ENCODE data around the gene ITIH1.

The ITIH1 gene

DNA sequence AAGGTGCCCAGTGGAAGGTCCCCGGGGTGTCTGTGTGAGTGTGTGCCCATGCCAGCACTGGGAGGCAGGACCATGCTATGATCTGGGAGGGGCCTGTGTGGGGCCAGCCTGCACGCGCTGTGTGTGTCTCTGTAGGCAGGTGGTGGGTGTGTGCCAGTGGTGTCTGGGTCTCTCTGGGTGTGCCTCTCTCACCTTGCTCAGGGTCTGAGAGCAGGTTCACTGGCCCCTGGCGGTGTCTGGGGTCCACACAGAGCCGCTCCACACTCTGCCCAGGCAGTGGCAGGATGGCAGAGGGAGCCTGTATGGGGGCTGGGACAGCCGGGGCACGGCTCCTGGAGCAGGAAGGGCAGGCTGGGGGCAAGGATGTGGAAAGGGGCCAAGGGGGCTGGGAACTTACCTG lies 40.5 kb downstream of the ITIH1 start:
- no peak for DNase-seq

DNA sequence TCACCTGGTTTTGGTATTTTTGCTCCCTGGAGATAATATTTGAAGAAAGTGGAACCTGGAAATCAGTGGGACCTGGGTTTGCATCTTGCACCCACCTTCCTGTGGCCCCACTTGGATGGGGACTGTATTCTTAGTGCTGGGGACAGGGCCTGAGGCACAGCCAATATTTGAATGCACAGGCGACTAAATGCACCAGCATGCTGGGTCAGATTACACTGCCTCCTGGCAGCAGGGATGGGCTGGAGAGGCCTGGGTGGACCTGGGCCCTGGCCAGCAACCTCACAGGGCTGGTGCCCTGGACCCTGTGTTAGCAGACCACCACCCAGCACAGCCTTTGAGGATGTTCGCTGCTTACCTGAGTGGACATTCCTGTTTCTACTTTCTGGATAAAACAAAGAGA lies 42.5 kb downstream of the ITIH1 start:
- DNase-seq, result no peak

- DNase-seq, result peak; percentile 2
Observed at GRCh38 chr3:52820736-52821135, 43.3 kb downstream of the ITIH1 start.

- DNase-seq, result no peak
Observed at GRCh38 chr3:52822363-52822762, 45.0 kb downstream of the ITIH1 start.

- DNase-seq, result no peak
Observed at GRCh38 chr3:52824037-52824436, 46.6 kb downstream of the ITIH1 start.

DNA sequence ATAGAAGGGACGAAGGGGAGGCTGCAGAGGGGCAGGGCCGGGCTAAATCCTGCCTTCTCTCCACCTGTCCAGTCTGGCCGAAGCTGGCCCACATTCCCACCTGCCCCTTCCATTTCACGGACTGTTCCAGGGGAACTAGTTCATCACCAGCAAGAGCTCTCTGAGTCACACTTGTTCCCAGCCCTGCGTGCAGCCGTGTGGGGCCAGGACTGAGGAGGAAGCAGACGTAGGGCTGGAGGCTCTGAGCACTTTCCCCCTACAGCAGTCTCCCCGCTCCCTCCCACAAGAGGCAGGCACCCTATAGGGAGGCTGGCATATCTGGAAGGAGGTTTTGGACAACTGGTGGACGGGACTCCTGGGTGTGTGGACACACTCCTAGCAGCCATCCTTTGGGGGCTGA lies 50.0 kb downstream of the ITIH1 start:
- no peak for DNase-seq

DNA sequence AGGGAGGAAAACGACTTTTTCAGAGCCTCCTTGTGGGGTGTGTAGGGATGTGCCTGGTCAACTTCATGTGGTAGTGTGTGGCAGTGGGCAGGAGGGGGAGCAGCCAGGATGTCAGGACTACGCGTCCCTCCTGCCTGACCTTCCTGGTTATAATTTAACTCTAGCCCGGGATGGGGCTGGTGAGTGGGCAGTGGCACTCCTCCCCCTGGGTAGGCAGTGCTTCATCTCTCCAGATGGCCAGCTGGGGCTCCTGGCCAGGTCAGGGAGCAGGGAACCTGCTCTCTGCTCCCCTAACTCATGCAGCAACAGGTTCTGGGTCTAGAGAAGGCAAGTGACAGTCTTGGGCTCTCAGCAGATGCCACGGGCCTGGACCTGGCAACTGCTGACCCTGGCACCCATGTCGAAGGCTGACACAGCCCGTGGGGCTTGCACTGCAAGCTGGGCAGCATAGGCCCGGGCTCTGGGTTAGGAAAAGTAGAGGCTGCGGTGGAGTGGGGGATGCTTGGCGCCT lies 50.5 kb downstream of the ITIH1 start:
- DNase-seq, result no peak

DNA sequence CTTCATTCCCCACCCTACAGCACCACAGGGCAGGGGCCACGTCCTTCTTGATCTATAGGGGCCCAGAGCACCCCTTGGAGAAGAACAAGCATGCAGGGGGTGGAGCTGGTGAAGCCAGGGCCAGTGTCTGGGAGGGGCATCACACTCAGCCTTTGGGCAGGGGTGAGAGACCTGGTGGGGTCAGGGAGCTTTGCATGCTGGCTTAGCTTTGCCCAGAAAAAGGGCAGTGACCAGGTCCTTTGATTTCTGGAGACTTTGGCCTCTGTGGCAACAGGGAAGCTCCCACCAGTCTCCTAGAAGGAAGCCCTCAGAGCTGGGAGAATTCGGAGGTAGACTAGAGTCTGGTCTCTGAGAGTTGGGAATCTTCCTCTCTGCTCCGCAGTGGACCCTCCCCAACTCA lies 52.1 kb downstream of the ITIH1 start:
- no peak for DNase-seq

DNA sequence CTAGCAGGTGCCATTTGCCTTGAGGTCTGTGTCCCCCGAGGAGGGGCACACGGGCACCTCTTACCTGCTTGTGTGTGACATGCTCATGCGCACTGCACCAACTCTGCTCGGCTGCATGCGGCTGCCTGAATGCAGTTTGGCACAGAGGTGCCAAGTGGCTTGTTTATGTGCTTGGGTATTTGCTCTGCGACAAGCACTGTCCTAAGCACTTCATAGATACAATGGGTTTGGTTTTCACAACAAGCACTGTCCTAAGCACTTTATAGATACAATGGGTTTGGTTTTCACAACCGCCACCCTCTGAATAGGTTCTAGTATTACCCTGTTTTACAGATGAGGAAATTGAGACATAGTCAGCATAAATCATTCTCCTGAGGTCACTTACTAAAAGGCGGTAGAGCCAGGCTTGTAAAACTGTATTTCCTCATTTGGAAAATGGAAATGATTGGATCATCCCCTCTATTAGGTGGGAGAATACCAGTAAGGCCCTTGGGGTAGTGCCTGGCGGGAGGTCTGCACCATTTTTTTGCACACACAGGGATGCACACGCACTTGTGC lies 52.6 kb downstream of the ITIH1 start:
- DNase-seq, result peak; percentile 34

DNA sequence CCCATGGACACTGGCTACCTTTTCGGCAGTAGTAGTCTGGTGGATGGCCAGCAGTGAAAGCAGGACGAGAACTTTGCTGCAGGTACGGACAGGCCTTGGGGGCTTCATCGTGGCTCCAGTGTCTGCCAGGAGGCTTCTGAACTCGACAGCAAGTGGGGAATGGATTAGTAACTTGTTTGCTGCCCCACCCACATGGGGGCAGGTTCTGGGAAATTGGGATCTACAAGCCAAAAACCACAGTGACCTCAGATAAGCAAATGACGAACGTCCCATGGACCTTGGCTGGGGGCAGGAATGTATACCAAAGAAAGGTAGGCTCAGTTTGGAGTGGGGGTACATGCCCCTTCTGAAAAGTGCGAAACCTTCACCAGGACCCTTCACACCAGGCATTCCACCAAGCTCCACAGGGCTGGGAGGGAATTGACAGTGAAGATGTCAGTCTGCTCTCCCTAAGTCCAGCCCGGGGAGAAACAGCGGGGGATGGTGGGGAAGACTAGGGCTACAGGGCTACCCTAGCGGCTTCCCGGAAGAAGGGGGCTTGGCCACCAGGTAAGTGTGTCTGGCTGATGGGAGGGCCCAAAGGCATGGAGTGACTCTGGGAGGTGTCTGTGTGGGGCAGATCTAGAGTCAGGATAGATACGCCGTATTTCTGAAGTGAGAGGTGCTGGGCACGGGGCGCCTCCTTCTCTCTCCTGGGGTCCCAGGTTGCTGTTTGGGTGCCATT lies 53.3 kb downstream of the ITIH1 start, which contains the start of gene ITIH4:
ITIH4 (minus strand) TSS at position 138 of the 724 bp plus-strand sequence; CDS start at position 108, 30 bp downstream.
- no peak for DNase-seq

- peak; percentile 13 for DNase-seq
Observed at GRCh38 chr3:52831500-52832301, 54.3 kb downstream of the ITIH1 start.

DNA sequence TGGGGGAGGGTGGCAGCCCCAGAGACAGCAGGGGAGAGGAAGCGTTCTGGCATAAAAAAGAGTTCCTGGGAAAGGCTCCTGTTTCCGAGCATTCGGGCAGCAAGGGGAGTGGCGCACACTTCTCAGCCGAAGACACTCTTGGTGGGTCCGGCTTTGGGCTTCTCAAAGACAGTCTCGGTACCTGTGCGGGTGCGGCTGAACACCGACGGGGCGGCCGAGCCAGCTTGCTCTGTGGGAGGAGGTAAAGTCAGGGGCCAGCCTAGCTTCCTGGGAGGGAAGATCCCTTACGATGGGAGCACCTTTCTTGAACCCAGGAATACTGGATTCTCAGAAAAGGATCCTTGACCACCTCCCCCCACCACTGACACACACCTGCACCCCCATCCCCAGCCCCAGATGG lies 55.8 kb downstream of the ITIH1 start:
- DNase-seq, result no peak

GRCh38 chr3:52834871-52835501 lies 57.6 kb downstream of the ITIH1 start, which contains the start of gene MUSTN1:
Gene MUSTN1, minus strand, starts transcription at chr3:52835019. Its CDS starts 71 bp downstream, at chr3:52834948.
- no peak for DNase-seq

DNA sequence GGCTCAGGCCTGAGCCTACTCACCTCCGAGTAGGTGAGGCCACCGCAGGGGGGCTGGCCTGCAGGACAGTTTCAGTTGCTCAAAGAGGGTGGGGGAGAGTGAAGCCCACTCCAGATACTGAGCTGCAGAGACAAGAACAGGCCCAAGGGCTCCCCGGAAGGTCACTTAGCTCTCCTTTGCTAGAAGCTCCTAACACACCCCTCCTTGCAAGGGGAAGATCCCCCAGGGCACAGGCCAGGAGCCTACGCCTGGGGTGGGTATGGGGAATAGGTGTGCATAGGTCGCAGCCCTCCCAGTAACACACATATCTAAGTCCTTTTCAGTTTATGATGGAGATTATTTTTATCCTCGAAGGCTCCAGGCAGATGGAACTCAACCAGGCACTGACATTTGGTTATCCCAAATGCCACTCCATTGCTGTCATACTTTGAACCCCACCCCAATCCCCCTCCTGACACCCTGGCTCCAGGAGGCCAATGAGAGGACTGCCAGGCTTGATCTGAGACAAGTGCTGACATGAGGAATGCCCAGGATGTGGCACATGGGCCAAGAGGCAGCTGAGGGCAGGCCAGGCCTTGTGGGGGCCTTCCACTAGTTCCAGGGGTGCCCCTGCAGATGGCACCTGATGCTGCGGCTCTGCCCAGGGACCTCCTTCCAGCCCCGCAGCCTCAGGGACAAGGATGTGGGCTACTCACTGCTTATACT lies 58.5 kb downstream of the ITIH1 start:
- no peak for DNase-seq

- no peak for DNase-seq
Observed at GRCh38 chr3:52836471-52836845, 59.1 kb downstream of the ITIH1 start.

DNA sequence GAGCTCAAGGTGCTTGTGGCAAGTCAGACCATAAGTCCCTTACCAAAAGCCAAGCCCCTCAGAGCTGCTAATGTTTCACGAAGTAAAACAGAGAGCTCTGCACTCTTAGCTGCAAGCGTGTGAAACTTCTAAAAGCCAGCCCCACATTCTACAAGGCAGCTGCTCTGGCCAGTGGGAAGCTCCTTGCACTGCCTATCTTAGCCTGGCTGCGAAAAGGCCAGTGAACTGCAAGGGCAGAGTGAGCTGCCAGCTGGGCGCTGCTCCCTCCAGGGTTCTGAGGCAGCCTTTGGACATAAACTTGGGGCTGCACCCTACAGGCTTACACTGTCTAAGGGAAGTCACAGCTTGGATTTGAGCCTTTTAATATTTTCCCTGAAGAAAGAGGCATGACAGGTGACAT lies 59.6 kb downstream of the ITIH1 start:
- no peak for DNase-seq

DNA sequence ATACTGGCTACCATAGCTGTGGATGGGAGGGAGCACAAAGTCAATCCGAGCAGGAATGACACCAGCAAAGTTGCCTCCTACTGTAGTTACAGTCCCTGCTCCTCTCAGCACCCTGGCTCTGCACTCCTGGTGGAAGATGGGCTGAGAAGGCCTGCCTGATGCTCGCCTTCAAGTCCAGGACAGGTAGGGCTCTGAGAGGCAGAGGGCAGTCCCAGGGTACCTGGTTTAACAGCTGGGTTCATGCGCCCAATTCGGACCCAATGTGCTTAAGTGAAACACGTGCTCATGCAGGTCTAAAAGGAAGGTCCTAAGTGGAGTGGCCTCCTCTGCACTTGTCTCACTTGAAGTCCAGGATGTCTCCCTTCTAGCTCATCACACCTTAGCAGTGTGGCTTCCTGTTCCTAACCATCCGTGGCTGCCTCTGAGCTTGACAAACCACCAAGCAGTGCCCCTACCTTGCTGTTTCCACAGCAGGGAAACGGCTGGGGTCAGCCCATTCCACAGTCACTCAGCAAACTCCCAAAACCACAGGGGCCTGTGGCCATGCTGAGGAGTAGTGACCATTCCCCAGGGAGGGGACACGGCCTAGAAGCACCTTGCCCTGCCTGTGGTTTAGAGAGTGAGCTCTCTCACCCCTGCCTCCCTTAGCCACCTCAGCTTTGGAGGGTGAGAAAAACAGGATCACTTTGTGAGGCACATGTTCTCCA lies 61.3 kb downstream of the ITIH1 start:
- no peak for DNase-seq

DNA sequence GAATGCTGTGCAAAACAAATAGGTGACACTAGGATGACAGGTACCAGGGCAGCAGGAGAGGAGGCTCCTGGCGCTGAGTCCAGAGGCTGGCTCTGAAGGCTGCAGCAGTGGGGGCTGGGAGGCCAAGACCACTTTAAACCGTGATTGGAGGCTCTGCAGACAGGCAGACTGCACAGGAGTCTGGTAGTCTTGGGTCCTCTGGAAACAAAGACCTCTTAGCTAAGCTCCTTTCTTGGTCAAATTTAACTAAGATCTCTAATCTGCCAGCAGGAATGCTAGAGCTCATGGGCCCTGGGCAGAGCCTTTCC lies 61.8 kb downstream of the ITIH1 start:
- no peak for DNase-seq

DNA sequence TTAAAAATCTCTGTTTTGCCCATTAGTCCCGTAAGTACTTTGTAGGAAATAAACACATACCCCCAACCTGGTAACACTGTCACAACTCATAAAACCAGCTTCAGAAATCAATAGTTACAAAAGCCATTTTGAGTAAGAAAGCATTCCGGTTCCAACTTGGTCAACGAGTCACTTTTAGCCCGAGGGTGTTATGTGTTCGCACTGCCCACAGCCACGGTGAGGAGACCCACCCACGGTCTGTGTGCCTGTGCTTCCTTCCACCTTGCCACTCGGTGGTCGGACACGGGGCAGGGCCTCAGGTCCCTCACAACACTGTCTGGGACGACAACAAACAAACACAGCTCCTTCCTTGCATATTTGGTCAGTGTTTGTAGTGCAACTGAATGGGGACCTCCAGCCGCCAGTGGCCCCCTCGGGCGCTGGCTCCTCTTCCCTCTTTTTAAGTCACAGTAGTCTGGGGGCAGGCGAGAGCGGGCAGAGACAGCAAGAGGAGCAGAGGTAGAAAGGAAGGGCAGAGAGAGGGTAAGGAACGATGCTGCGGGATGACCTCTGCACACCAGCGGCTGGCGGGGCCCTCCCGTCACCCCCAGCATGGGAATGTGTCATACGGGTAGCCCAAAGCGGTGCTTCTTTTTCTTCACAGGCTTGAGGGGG lies 62.6 kb downstream of the ITIH1 start:
- DNase-seq, result no peak

- DNase-seq, result no peak
Observed at GRCh38 chr3:52841211-52841980, 64.0 kb downstream of the ITIH1 start.
